ENCODE measurements around the gene GOLGA8F. TPM values are rescaled to one million over a fixed set of nuclear protein-coding genes. Genes with fewer than 3 reads are reported as not detected.
"Not testable (repeated sequence)": the region's sequence is repeated elsewhere in the genome, so short reads cannot be mapped to it uniquely, and the experiment has no call there.

The GOLGA8F gene, protein sequence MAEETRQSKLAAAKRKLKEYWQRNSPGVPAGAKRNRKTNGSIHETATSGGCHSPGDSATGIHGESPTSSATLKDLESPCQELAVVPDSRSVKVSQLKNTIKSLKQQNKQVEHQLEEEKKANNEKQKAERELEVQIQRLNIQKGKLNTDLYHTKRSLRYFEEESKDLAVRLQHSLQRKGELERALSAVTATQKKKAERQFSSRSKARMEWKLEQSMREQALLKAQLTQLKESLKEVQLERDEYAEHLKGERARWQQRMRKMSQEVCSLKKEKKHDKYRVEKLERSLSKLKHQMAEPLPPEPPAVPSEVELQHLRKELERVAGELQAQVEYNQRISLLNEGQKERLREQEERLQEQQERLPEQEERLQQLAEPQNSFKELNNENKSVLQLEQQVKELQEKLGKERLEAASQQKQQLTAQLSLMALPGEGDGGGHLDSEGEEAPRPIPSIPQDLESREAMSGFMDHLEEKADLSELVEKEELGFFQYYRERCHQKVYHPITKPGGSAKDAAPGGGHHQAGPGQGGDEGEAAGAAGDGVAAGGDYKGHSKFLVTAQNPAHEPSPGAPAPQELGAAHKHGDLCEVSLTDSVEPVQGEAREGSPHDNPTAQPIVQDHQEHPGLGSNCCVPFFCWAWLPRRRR
- not detected for polyA plus RNA-seq (ENCODE audit: insufficient read length)
- long read RNA-seq, donor 1: 0 reads
- long read RNA-seq, donor 2: 0 reads
- long read RNA-seq, donor 3: 0 reads
- long read RNA-seq, donor 4: 0 reads
- long read RNA-seq, donor 5: 0 reads
- long read RNA-seq, donor 6: 0 reads
- long read RNA-seq, donor 7: 0 reads
- long read RNA-seq, donor 8: 0 reads

- DNase-seq: not testable (repeated sequence)
These were observed at the start of gene GOLGA8F for GRCh38 chr15:28378364-28378763. Gene GOLGA8F (plus strand): TSS chr15:28378664. CDS start chr15:28378762, 98 bp downstream.

GRCh38 chr15:28357984-28358383 lies 20.5 kb upstream of the GOLGA8F start, which contains the start of gene GOLGA6L24:
Gene GOLGA6L24 (minus strand): TSS chr15:28358084. CDS start chr15:28358023, 61 bp downstream.
- DNase-seq: not testable (repeated sequence)

DNA sequence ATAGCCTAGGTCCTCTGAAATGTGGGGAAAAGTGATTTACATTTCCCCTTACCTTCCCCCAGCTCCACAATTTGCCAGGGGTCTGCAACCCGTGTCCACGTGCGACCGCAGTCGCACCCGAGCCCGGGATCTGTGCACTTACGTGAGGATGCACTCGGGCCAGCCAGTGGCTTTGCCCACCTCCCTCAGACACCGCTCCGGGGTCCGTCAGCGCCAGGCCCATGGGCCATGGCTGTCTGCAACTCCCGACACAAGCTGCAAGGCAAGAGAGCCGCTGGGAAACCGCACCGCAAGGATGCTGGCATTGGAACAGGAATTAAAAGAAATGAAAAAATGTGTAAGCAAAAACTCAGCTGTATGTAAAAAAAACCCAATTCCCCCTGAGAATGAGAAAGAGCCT lies 13.0 kb upstream of the GOLGA8F start:
- DNase-seq: not testable (repeated sequence)

DNA sequence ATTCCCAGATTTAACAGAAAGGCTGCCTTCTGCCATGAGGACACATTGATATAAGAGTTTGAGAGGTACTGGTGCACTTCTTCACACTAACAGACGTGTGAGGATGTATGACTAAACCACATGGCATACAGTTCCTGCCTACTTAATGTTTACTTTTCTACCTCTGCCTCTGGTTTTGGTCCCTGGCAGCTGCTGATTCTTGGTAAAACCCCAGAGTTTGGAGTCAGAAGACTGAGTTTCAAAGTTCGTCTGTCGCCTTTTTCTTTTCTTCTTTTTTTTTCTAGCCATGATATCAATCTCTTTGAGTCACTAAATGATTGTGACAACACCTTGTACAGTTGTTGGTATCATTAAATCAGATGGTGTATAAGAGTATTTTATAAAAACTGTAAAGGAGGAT lies 1.6 kb downstream of the GOLGA8F start:
- DNase-seq: not testable (repeated sequence)

DNA sequence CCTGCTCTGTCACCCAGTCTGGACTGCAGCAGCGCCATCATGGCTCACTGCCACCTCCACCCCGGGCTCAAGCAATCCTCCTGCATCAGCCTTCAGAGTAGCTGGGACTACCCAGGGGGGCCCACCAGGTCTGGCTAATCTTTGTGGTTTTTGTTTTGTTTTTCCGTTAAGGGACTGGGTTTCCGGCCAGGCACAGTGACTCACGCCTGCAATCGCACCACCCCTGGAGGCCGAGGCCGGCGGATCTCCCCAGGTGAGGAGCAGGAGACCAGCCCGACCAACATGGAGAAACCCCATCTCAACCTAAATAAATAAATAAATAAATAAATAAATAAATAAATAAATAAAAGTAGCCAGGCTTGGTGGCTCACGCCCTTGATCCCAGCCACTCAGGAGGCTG lies 17.6 kb downstream of the GOLGA8F start:
- not testable (repeated sequence) for DNase-seq

- DNase-seq: not testable (repeated sequence)
These were observed 24.4 kb downstream of the GOLGA8F start for GRCh38 chr15:28402774-28403435.

GRCh38 chr15:28420470-28420869 lies 42.0 kb downstream of the GOLGA8F start:
- DNase-seq: not testable (repeated sequence)

DNA sequence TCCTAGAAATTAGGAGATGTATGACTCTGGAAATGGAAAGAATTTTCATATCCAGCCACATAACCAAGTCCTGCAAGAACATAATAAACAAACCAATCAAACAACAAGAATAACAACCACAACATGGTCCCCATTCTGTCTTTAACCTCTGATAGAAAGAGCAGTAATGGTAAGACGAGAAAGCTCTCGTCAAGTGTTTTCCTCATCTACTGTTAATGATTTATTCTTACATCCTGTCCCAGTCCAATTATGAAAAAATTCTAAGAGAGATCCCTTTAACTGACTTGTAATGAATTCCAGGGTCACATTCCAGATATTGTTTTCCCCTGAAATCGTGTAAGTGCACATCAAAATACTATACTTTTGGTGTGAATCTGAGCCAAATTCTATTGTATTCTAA lies 57.1 kb downstream of the GOLGA8F start:
- DNase-seq: not testable (repeated sequence)

Other genes with a start within 250 kb of the GOLGA8F start
- gene HERC2, start 56.5 kb upstream of the GOLGA8F start, polyA plus RNA-seq (ENCODE audit: insufficient read length): 66.0 TPM
- not detected for gene GOLGA6L24, start 20.6 kb upstream of the GOLGA8F start, polyA plus RNA-seq (ENCODE audit: insufficient read length)
- gene GOLGA8G, start 154.3 kb downstream of the GOLGA8F start, polyA plus RNA-seq (ENCODE audit: insufficient read length): 0.08 TPM
- gene GOLGA6L25, start 174.9 kb downstream of the GOLGA8F start, polyA plus RNA-seq (ENCODE audit: insufficient read length): not detected

Data from left kidney (tissue), 8 donors.